Kidney (tissue), 14 donors: ENCODE results near the gene CTIF. TPM values are rescaled to one million over a fixed set of nuclear protein-coding genes. Genes with fewer than 3 reads are reported as not detected.
A peak's percentile ranks its signal among the peaks of the same experiment; 100 is the strongest.

ENCODE experiments used
- DNase-seq, 5 donors: peaks; one replicate each; pipeline ENCODE4 v3.0.0-alpha.2; 2013 to 2020
- FAIRE-seq: peaks from 2 replicates; lab custom pipeline; 2012; peaks lifted over from hg19 to GRCh38; lab: Jason Lieb, UNC
- H3K27ac ChIP-seq, 2 donors: one replicate each; pipeline ENCODE4 v1.7.0; 2013; ENCODE audit warnings: low read depth in 2 of 2, low read length in 2 of 2, inconsistent platforms in 1 of 2
- H3K27me3 ChIP-seq: one replicate; pipeline ENCODE4 v1.7.1; 2013; ENCODE audit warnings: low read length, inconsistent platforms; ENCODE audit not compliant: control insufficient read depth, insufficient read depth
- H3K36me3 ChIP-seq, 3 donors: one replicate each; pipeline versions ENCODE4 v1.7.0 to v1.7.1; 2013; ENCODE audit warnings: low read length in 3 of 3, control low read depth in 1 of 3, inconsistent platforms in 1 of 3; ENCODE audit not compliant: insufficient read depth in 3 of 3, control insufficient read depth in 2 of 3
- H3K4me1 ChIP-seq, 3 donors: one replicate each; pipeline versions ENCODE4 v1.7.0 to v1.7.1; 2013; ENCODE audit warnings: low read length in 3 of 3, inconsistent platforms in 1 of 3, low read depth in 1 of 3; ENCODE audit not compliant: control insufficient read depth in 2 of 3, insufficient read depth in 2 of 3
- H3K4me3 ChIP-seq, 3 donors: one replicate each; pipeline versions ENCODE4 v1.7.0 to v1.8.1; 2013; ENCODE audit warnings: low read length in 3 of 3, control low read depth in 1 of 3, inconsistent platforms in 1 of 3
- H3K9ac ChIP-seq, 3 donors: one replicate each; pipeline versions ENCODE4 v1.7.0 to v1.7.1; 2013; ENCODE audit warnings: low read length in 3 of 3, control low read depth in 1 of 3, inconsistent platforms in 1 of 3
- H3K9me3 ChIP-seq, 3 donors: one replicate each; pipeline versions ENCODE4 v1.7.0 to v1.7.1; 2013; ENCODE audit warnings: low read length in 3 of 3, control low read depth in 1 of 3, inconsistent platforms in 1 of 3; ENCODE audit not compliant: control insufficient read depth in 2 of 3, insufficient read depth in 1 of 3
- intact Hi-C: fragments of 100-400 bp; cut with DNase I; formaldehyde crosslinking; loops from one replicate; pipeline ENCODE4 v1.11.1; 2022
- polyA plus RNA-seq: library from polyadenylated mRNA; stranded (reverse); fragments of 350-450 nt; fragmentation: Illumina TruSeq; extraction: RNeasy Lipid Tissue Mini Kit (QIAGEN cat#74804); gene quantifications from one replicate; pipeline ENCODE4 v1.2.3, GENCODE V29; 2014; ENCODE audit warnings: low read depth, low replicate concordance; ENCODE audit not compliant: insufficient read depth
- total RNA-seq: library from RNA; stranded (reverse); fragmentation: NEBNext Ultra II Directional; extraction: Animal tissue kit (Norgen Biotek cat#: 25700); gene quantifications from one replicate; pipeline ENCODE4 v1.2.1, GENCODE V29; 2021
- TF ChIP-seq, protein P1 (sequence below): IDR thresholded peaks from 3 replicates; pipeline ENCODE4 v1.5.1; 2012; ENCODE audit warnings: mild to moderate bottlenecking, moderate library complexity, borderline replicate concordance; ENCODE audit not compliant: insufficient read depth; ENCODE audit errors: extremely low read depth
- donor health status: control.
- donor health status: control.
- donor health status: control.
- donor health status: control.
- donor health status: control.
- donor health status: DM: yes; HTN: yes; CAD: no.
- donor health status: Normal renal cell carcinoma (clear cell type).

Gene CTIF
- total and polyA plus RNA-seq, 2 donors from 2014 or later = 37.3 to 41.9 TPM

DNA sequence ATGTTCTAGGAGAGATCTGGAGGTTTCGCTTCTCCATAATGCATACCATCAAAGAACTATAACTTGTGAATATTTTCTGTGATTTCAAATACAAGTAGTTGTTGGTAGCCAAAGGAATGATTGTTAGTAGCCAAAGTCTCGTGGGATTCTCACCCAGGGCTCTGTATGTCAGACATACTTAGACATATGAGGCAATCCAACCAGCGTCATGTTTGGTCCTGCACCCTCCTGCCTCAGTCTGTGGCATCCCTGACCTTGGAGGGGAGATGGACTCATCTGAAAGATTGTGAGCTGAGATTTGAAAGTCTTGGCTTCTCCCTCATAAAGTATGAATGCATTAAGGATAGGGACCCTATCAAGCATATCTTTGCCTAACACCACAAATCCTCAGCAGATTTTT lies 81.2 kb downstream of the CTIF start:
- H3K4me1 ChIP-seq = peaks cover 0 to 2% (median 0%) of the 10 kb centered on the region in 3 donors
- H3K27ac ChIP-seq = no peak overlapping the region
- H3K36me3 ChIP-seq = peaks cover 0 to 7% (median 0%) of the 10 kb centered on the region in 3 donors
- no peaks in the 10 kb centered on the region for H3K9me3 ChIP-seq
- H3K4me3 ChIP-seq = no peak overlapping the region
- DNase-seq = no peak
- no peak overlapping the region for H3K9ac ChIP-seq
- TF ChIP-seq, protein P1, sequence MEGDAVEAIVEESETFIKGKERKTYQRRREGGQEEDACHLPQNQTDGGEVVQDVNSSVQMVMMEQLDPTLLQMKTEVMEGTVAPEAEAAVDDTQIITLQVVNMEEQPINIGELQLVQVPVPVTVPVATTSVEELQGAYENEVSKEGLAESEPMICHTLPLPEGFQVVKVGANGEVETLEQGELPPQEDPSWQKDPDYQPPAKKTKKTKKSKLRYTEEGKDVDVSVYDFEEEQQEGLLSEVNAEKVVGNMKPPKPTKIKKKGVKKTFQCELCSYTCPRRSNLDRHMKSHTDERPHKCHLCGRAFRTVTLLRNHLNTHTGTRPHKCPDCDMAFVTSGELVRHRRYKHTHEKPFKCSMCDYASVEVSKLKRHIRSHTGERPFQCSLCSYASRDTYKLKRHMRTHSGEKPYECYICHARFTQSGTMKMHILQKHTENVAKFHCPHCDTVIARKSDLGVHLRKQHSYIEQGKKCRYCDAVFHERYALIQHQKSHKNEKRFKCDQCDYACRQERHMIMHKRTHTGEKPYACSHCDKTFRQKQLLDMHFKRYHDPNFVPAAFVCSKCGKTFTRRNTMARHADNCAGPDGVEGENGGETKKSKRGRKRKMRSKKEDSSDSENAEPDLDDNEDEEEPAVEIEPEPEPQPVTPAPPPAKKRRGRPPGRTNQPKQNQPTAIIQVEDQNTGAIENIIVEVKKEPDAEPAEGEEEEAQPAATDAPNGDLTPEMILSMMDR = no peak
- FAIRE-seq = no peak
- H3K27me3 ChIP-seq = no peaks in the 10 kb centered on the region
- intact Hi-C loops = no loop called here

GRCh38 chr18:48621240-48621639 lies 82.4 kb downstream of the CTIF start:
- no peak overlapping the region for H3K4me3 ChIP-seq
- intact Hi-C loops = no loop called here
- no peak overlapping the region for H3K9ac ChIP-seq
- H3K27ac ChIP-seq = no peak overlapping the region
- no peaks in the 10 kb centered on the region for H3K9me3 ChIP-seq
- peaks cover 0 to 7% (median 0%) of the 10 kb centered on the region in 3 donors for H3K36me3 ChIP-seq
- peak in 1 of 5 donors; percentile 48 for DNase-seq
- no peak for FAIRE-seq
- no peaks in the 10 kb centered on the region for H3K27me3 ChIP-seq
- TF ChIP-seq, protein P1 = no peak
- H3K4me1 ChIP-seq = peaks cover 0 to 1% (median 0%) of the 10 kb centered on the region in 3 donors

DNA sequence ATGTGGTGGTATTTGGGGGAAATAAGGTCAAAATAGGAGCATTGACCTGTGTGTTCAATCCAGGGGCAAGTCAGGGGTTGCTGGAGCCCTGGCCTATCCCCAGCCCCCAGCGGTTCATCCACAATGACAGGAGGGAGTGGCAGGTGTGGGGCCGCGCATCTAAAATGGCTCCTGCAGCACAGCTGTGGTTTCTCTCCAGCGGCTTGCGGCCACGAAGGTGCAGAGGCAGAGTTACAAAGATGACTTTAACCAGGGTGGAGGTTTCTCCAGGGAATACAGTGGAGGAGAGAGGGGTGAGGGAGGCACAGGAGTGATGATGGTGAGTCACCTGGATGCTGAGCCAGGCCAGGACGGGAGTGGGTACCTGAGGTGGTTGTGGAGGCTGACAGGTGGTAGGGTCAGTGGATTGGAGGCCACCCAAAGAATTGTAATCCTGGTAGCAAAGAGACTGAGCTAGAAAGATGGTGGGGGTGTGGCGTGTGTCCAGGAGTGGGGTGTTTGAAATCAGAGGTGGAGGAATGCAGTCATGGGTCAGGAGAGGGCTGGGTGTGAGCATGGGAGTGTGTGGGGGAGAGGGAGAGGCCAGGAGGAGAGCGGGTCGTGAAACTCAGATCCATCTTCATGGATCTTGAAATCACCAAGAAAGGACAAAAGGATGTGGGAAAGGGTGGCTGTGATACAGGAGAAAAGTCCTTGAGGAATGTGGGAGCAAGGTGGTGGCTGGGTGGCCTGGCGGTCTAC lies 83.2 kb downstream of the CTIF start:
- Histone ChIP-seq H3K36me3 (peaks cover 0 to 7% (median 0%) of the 10 kb centered on the region in 3 donors), H3K27ac (no peak overlapping the region), H3K27me3 (no peaks in the 10 kb centered on the region), H3K9ac (no peak overlapping the region), H3K9me3 (no peaks in the 10 kb centered on the region), H3K4me1 (no peaks in the 10 kb centered on the region), H3K4me3 (no peak overlapping the region)
- intact Hi-C loops = no loop called here
- peak in 4 of 5 donors; percentile 29 to 52 (median 43) for DNase-seq
- TF ChIP-seq, protein P1 = no peak
- no peak for FAIRE-seq
